Tibial nerve (tissue), 4 donors: ENCODE measurements around the gene CACNA1A.

ENCODE experiments used
- CTCF ChIP-seq, 5 experiments: fragments of 200-600 bp in 3 of 5; fragments of 450-650 bp in 2 of 5; sonication (generic) in 3 of 5; IDR thresholded peaks; one replicate each; pipeline ENCODE4 v1.5.1; 2016 to 2019; ENCODE audit warnings: antibody characterized with exemption in 5 of 5, mild to moderate bottlenecking in 3 of 5, moderate library complexity in 2 of 5
- EP300 ChIP-seq, 2 donors: sonication (generic); formaldehyde crosslinking; IDR thresholded peaks; one replicate each; pipeline ENCODE4 v1.6.1; 2017; ENCODE audit warnings: antibody characterized with exemption in 2 of 2, mild to moderate bottlenecking in 1 of 2
- POLR2A ChIP-seq, 2 donors: fragments of 450-650 bp; IDR thresholded peaks; one replicate each; pipeline ENCODE4 v1.6.1; 2017; ENCODE audit warnings: antibody characterized with exemption in 2 of 2, mild to moderate bottlenecking in 2 of 2, moderate library complexity in 2 of 2

- TF ChIP-seq POLR2A (IDR thresholded peaks at IDR 0.05): no peak
- no peak for TF ChIP-seq CTCF (IDR thresholded peaks at IDR 0.05)
- no peak for TF ChIP-seq EP300 (IDR thresholded peaks at IDR 0.05)
These were observed 40.8 kb upstream of the CACNA1A start for GRCh38 chr19:13547102-13547501.
